GM23338 (cell line): ENCODE data around the gene ZMYND8. TPM values are rescaled to one million over a fixed set of nuclear protein-coding genes. Genes with fewer than 3 reads are reported as not detected.

Source experiments
- ATAC-seq: fragments of 200-7000 bp; cut with Tn5 transposase; 3 replicates; pipeline ENCODE4 v1.9.1; 2020
- DNase-seq: peaks from one replicate; pipeline ENCODE4 v3.0.0-alpha.2; 2015; ENCODE audit warnings: low spot score
- H2AFZ ChIP-seq: fragments of 200-600 bp; sonication (generic); 2 replicates; pipeline ENCODE4 v1.8.0; 2016; ENCODE audit warnings: antibody characterized with exemption, mild to moderate bottlenecking, moderate library complexity
- H3F3A ChIP-seq: fragments of 200-600 bp; sonication (generic); replicated peaks from 2 replicates; pipeline ENCODE4 v1.8.0; 2017; ENCODE audit warnings: antibody characterized with exemption, mixed run types, low read depth
- H3K27ac ChIP-seq: fragments of 200-600 bp; sonication (generic); 2 replicates; pipeline ENCODE4 v1.6.1; 2016; ENCODE audit warnings: low read depth
- H3K27me3 ChIP-seq: fragments of 200-600 bp; sonication (generic); 2 replicates; pipeline ENCODE4 v1.8.0; 2016; ENCODE audit warnings: mild to moderate bottlenecking, mixed run types, moderate library complexity; ENCODE audit not compliant: insufficient read depth
- H3K36me3 ChIP-seq: fragments of 200-600 bp; sonication (generic); 2 replicates; pipeline ENCODE4 v1.8.0; 2016; ENCODE audit warnings: mild to moderate bottlenecking; ENCODE audit not compliant: insufficient read depth
- H3K4me1 ChIP-seq: fragments of 200-600 bp; sonication (generic); 2 replicates; pipeline ENCODE4 v1.8.0; 2016; ENCODE audit warnings: mild to moderate bottlenecking, moderate library complexity; ENCODE audit not compliant: insufficient read depth
- H3K4me2 ChIP-seq: fragments of 200-600 bp; sonication (generic); 2 replicates; pipeline ENCODE4 v1.7.1; 2017; ENCODE audit warnings: mixed run types
- H3K4me3 ChIP-seq: fragments of 200-600 bp; sonication (generic); 2 replicates; pipeline ENCODE4 v1.6.1; 2016; ENCODE audit warnings: mixed run types
- H3K79me2 ChIP-seq: fragments of 200-600 bp; sonication (generic); replicated peaks from 2 replicates; pipeline ENCODE4 v1.8.0; 2017; ENCODE audit warnings: mild to moderate bottlenecking; ENCODE audit not compliant: insufficient read depth
- H3K9me2 ChIP-seq: fragments of 200-600 bp; sonication (generic); 2 replicates; pipeline ENCODE4 v1.8.0; 2017; ENCODE audit not compliant: insufficient read depth
- H4K20me1 ChIP-seq: fragments of 200-600 bp; sonication (generic); replicated peaks from 2 replicates; pipeline ENCODE4 v1.8.0; 2017; ENCODE audit warnings: mild to moderate bottlenecking; ENCODE audit not compliant: insufficient read depth
- H3K27ac Mint-ChIP-seq: 2 replicates; pipeline ENCODE4 v1.8.0; 2020; ENCODE audit warnings: inconsistent platforms, mild to moderate bottlenecking, moderate library complexity, mixed read lengths
- H3K27me3 Mint-ChIP-seq: 3 replicates; pipeline ENCODE4 v1.8.0; 2022; ENCODE audit warnings: low read depth, mild to moderate bottlenecking, moderate library complexity, mixed read lengths, inconsistent platforms; ENCODE audit not compliant: insufficient read depth, poor library complexity
- H3K36me3 Mint-ChIP-seq: 3 replicates; pipeline ENCODE4 v1.8.0; 2021; ENCODE audit warnings: low read depth, mild to moderate bottlenecking, inconsistent platforms, moderate library complexity, mixed read lengths
- H3K4me1 Mint-ChIP-seq: 3 replicates; pipeline ENCODE4 v1.8.0; 2020; ENCODE audit warnings: mild to moderate bottlenecking, inconsistent platforms, mixed read lengths
- H3K4me3 Mint-ChIP-seq: 3 replicates; pipeline ENCODE4 v1.8.0; 2021; ENCODE audit warnings: moderate library complexity, mild to moderate bottlenecking, inconsistent platforms, mixed read lengths
- H3K9me3 Mint-ChIP-seq: 3 replicates; pipeline ENCODE4 v1.8.0; 2020; ENCODE audit warnings: moderate library complexity, mild to moderate bottlenecking, inconsistent platforms, mixed read lengths
- CREB1 ChIP-seq: fragments of 250-450 bp; sonication (Bioruptor Pico); IDR thresholded peaks from 2 replicates; pipeline ENCODE4 v1.5.0; 2020; ENCODE audit warnings: low read depth, mild to moderate bottlenecking, moderate library complexity
- CTCF ChIP-seq, 2 experiments: fragments of 200-600 bp in 1 of 2; sonication (generic) in 1 of 2; conservative IDR thresholded peaks; 2 replicates each; pipeline versions ENCODE4 v1.5.1 to v1.6.1; 2016 to 2017; ENCODE audit warnings: antibody characterized with exemption in 2 of 2, low read depth in 2 of 2, mild to moderate bottlenecking in 2 of 2, moderate library complexity in 1 of 2
- ETS1 ChIP-seq: IDR thresholded peaks from 2 replicates; pipeline ENCODE4 v1.6.1; 2016; ENCODE audit warnings: antibody characterized with exemption
- EZH2 ChIP-seq: fragments of 200-600 bp; sonication (generic); IDR thresholded peaks from one replicate; pipeline ENCODE4 v1.8.0; 2017; ENCODE audit warnings: antibody characterized with exemption, mild to moderate bottlenecking, low read depth; ENCODE audit not compliant: unreplicated experiment
- EZH2phosphoT487 ChIP-seq: fragments of 200-600 bp; sonication (generic); IDR thresholded peaks from one replicate; pipeline ENCODE4 v1.8.1; 2018; ENCODE audit warnings: antibody characterized with exemption; ENCODE audit not compliant: unreplicated experiment
- JUNB ChIP-seq: IDR thresholded peaks from one replicate; pipeline ENCODE4 v1.6.1; 2016; ENCODE audit warnings: antibody characterized with exemption; ENCODE audit not compliant: unreplicated experiment
- NANOG ChIP-seq: IDR thresholded peaks from 2 replicates; pipeline ENCODE4 v1.6.1; 2016; ENCODE audit warnings: antibody characterized with exemption, borderline replicate concordance
- POLR2AphosphoS5 ChIP-seq: IDR thresholded peaks from 2 replicates; pipeline ENCODE4 v1.6.1; 2016; ENCODE audit warnings: antibody characterized with exemption, low read depth
- STAT1 ChIP-seq: IDR thresholded peaks from one replicate; pipeline ENCODE4 v1.6.1; 2016; ENCODE audit warnings: antibody characterized with exemption; ENCODE audit not compliant: unreplicated experiment
- ZNF114 ChIP-seq: fragments of 250-450 bp; sonication (Bioruptor Pico); IDR thresholded peaks from 2 replicates; pipeline ENCODE4 v1.5.0; 2020; ENCODE audit warnings: mild to moderate bottlenecking, moderate library complexity
- ZNF331 ChIP-seq: fragments of 250-450 bp; sonication (Bioruptor Pico); IDR thresholded peaks from 2 replicates; pipeline ENCODE4 v1.5.0; 2020; ENCODE audit warnings: low read depth, mild to moderate bottlenecking, moderate library complexity
- ZNF462 ChIP-seq: fragments of 250-450 bp; sonication (Bioruptor Pico); IDR thresholded peaks from 2 replicates; pipeline ENCODE4 v1.5.0; 2020; ENCODE audit warnings: mild to moderate bottlenecking, moderate library complexity
- polyA plus RNA-seq: library from polyadenylated mRNA; unstranded; fragments of >200 nt; fragmentation: Nextera tagmentation; extraction: Ambion mirVana; gene quantifications from 2 replicates; pipeline ENCODE4 v1.2.1, GENCODE V29; 2016
- total RNA-seq: library from RNA; depleted of rRNA; stranded (reverse); fragments of >200 nt; shearing (Covaris generic); gene quantifications from 2 replicates; pipeline ENCODE4 v1.2.3, GENCODE V29; 2014
- TF ChIP-seq, protein P1 (sequence below): IDR thresholded peaks from one replicate; pipeline ENCODE4 v1.6.1; 2018; ENCODE audit warnings: antibody characterized with exemption; ENCODE audit not compliant: unreplicated experiment

Gene ZMYND8
- total and polyA plus RNA-seq, 2 experiments from 2014 or later: 70.9 to 128 TPM

GRCh38 chr20:47201074-47201730 is 155.3 kb downstream of the ZMYND8 start:
- Mint-ChIP-seq H3K4me3 (no peak overlapping the region), H3K9me3 (no peaks in the 10 kb centered on the region; the same call in 2 of the 3 replicates), H3K27ac (no peak overlapping the region), H3K36me3 (no peaks in the 10 kb centered on the region; the same call in 2 of the 3 replicates), H3K27me3 (peaks cover 10% of the 10 kb centered on the region), H3K4me1 (peaks cover 9% of the 10 kb centered on the region)
- no peak overlapping the region for H3K4me3 ChIP-seq
- H2AFZ ChIP-seq: no peak overlapping the region
- TF ChIP-seq CTCF (conservative IDR thresholded peaks at IDR 0.05; ENCODE audit: low read depth in 2 of 2): no peak
- no peak for TF ChIP-seq NANOG
- no peak for TF ChIP-seq ZNF331
- no peak for TF ChIP-seq STAT1
- TF ChIP-seq, protein P1, sequence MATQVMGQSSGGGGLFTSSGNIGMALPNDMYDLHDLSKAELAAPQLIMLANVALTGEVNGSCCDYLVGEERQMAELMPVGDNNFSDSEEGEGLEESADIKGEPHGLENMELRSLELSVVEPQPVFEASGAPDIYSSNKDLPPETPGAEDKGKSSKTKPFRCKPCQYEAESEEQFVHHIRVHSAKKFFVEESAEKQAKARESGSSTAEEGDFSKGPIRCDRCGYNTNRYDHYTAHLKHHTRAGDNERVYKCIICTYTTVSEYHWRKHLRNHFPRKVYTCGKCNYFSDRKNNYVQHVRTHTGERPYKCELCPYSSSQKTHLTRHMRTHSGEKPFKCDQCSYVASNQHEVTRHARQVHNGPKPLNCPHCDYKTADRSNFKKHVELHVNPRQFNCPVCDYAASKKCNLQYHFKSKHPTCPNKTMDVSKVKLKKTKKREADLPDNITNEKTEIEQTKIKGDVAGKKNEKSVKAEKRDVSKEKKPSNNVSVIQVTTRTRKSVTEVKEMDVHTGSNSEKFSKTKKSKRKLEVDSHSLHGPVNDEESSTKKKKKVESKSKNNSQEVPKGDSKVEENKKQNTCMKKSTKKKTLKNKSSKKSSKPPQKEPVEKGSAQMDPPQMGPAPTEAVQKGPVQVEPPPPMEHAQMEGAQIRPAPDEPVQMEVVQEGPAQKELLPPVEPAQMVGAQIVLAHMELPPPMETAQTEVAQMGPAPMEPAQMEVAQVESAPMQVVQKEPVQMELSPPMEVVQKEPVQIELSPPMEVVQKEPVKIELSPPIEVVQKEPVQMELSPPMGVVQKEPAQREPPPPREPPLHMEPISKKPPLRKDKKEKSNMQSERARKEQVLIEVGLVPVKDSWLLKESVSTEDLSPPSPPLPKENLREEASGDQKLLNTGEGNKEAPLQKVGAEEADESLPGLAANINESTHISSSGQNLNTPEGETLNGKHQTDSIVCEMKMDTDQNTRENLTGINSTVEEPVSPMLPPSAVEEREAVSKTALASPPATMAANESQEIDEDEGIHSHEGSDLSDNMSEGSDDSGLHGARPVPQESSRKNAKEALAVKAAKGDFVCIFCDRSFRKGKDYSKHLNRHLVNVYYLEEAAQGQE: no peak
- TF ChIP-seq ZNF462 (CRISPR knock-in tag): no peak
- no peak for TF ChIP-seq EZH2
- TF ChIP-seq EZH2phosphoT487: no peak
- TF ChIP-seq CREB1 (CRISPR knock-in tag): no peak
- TF ChIP-seq POLR2AphosphoS5: no peak
- no peak for TF ChIP-seq ZNF114 (CRISPR knock-in tag)
- TF ChIP-seq ETS1: no peak
- no peak for TF ChIP-seq JUNB
- H3K36me3 ChIP-seq: no peaks in the 10 kb centered on the region
- H3K9me2 ChIP-seq: no peaks in the 10 kb centered on the region
- H3K4me2 ChIP-seq: no peak overlapping the region
- no peak for DNase-seq
- H3K79me2 ChIP-seq: no peaks in the 10 kb centered on the region
- H4K20me1 ChIP-seq: no peaks in the 10 kb centered on the region
- no peak overlapping the region for H3K27ac ChIP-seq
- no peak for ATAC-seq
- no peaks in the 10 kb centered on the region for H3K27me3 ChIP-seq
- H3K4me1 ChIP-seq: peaks cover 4% of the 10 kb centered on the region; the same call in 1 of the 2 replicates
- 0 out of 2 replicates have a peak, but pooled peaks cover 3% of the 10 kb centered on the region for H3F3A ChIP-seq
